K562 (cell line): ENCODE data around the gene TTC39C. TPM values are rescaled to one million over a fixed set of nuclear protein-coding genes. Genes with fewer than 3 reads are reported as not detected.

Source experiments
- ATAC-seq: fragments of 200-7000 bp; cut with Tn5 transposase; 3 replicates; pipeline ENCODE4 v1.9.1; 2020; ENCODE audit warnings: moderate library complexity
- BruUV-seq: library from RNA; stranded (reverse); fragments of 400-500 nt; replicated peaks from 2 replicates; lab custom pipeline; 2021; lab: Mats Ljungman, UMichigan
- CTCF ChIA-PET: fragments of 300-600 bp; formaldehyde crosslinking; extraction: SDS; loops from one replicate; lab custom pipeline; 2021; ENCODE audit warnings: low intra/inter-chr PET ratio; lab: Yijun Ruan, JAX
- POLR2A ChIA-PET: fragments of 300-600, 350-650 bp; sonication (Branson Sonifier 250); formaldehyde crosslinking; extraction: SDS; loops from one replicate; lab custom pipeline; 2021; ENCODE audit warnings: antibody characterized with exemption, inconsistent platforms; lab: Yijun Ruan, JAX
- DNase-seq, 4 experiments: peaks; one replicate each; pipeline versions ENCODE4 v3.0.0 to v3.0.0-alpha.2; 2011 to 2018; ENCODE audit warnings: low spot score in 3 of 4, mixed read lengths in 3 of 4; ENCODE audit errors: extremely low read depth in 1 of 4
- FAIRE-seq: peaks from 2 replicates; lab custom pipeline; 2011; peaks lifted over from hg19 to GRCh38; lab: Jason Lieb, UNC
- H2AFZ ChIP-seq: 2 replicates; pipeline ENCODE4 v1.6.0; 2011; ENCODE audit warnings: low read depth, low read length, control low read depth, inconsistent platforms
- H3K27ac ChIP-seq: fragments of 200-600 bp; 3 replicates; pipeline ENCODE4 v1.8.0; 2011; ENCODE audit warnings: low read depth, mild to moderate bottlenecking, control low read depth, inconsistent platforms, low read length, moderate library complexity, mixed read lengths; ENCODE audit errors: extremely low read depth
- H3K27me3 ChIP-seq, 2 experiments: fragments of 300-600 bp in 1 of 2; 2 replicates in 1 of 2; 3 replicates in 1 of 2; pipeline versions ENCODE4 v1.6.0 to v1.8.0; 2011; ENCODE audit warnings: inconsistent platforms in 2 of 2, low read length in 2 of 2, mild to moderate bottlenecking in 1 of 2, mixed read lengths in 1 of 2, moderate library complexity in 1 of 2; ENCODE audit not compliant: control insufficient read depth in 2 of 2, insufficient read depth in 2 of 2
- H3K36me3 ChIP-seq: fragments of 300-600 bp; 3 replicates; pipeline ENCODE4 v1.8.0; 2011; ENCODE audit warnings: mild to moderate bottlenecking, low read length, inconsistent platforms; ENCODE audit not compliant: control insufficient read depth, insufficient read depth
- H3K4me1 ChIP-seq, 2 experiments: fragments of 200-600 bp in 1 of 2; replicated peaks in 1 of 2; 2 replicates in 1 of 2; 3 replicates in 1 of 2; pipeline versions ENCODE4 v1.5.1 to v1.8.0; 2011; ENCODE audit warnings: inconsistent platforms in 2 of 2, low read length in 2 of 2, mild to moderate bottlenecking in 1 of 2, mixed read lengths in 1 of 2, moderate library complexity in 1 of 2; ENCODE audit not compliant: control insufficient read depth in 2 of 2, insufficient read depth in 2 of 2
- H3K4me2 ChIP-seq: 2 replicates; pipeline ENCODE4 v1.6.1; 2011; ENCODE audit warnings: low read length, control low read depth, inconsistent platforms, mixed read lengths; ENCODE audit not compliant: insufficient read depth
- H3K4me3 ChIP-seq: fragments of 200-600 bp; sonication (generic), shearing (Covaris generic); 2 replicates; pipeline ENCODE4 v1.5.1; 2016; ENCODE audit warnings: control low read depth, inconsistent platforms
- H3K79me2 ChIP-seq: fragments of 200-600 bp; 3 replicates; pipeline ENCODE4 v1.8.0; 2011; ENCODE audit warnings: low read length, inconsistent platforms; ENCODE audit not compliant: control insufficient read depth, insufficient read depth
- H3K9ac ChIP-seq, 2 experiments: 2 replicates each; pipeline versions ENCODE4 v1.6.0 to v1.6.1; 2011; ENCODE audit warnings: low read depth in 2 of 2, low read length in 2 of 2, control low read depth in 1 of 2, inconsistent platforms in 1 of 2, mild to moderate bottlenecking in 1 of 2, mixed read lengths in 1 of 2; ENCODE audit not compliant: insufficient read depth in 1 of 2
- H3K9me1 ChIP-seq: one replicate; pipeline ENCODE4 v1.6.0; 2011; ENCODE audit warnings: inconsistent platforms, mild to moderate bottlenecking, low read length, moderate library complexity; ENCODE audit not compliant: control insufficient read depth, insufficient read depth
- H3K9me3 ChIP-seq: replicated peaks from 2 replicates; pipeline ENCODE4 v1.5.1; 2011; ENCODE audit warnings: low read depth, low read length, inconsistent platforms; ENCODE audit not compliant: control insufficient read depth, insufficient read depth
- H4K20me1 ChIP-seq: replicated peaks from 2 replicates; pipeline ENCODE4 v1.6.1; 2011; ENCODE audit warnings: low read length, inconsistent platforms, mixed read lengths; ENCODE audit not compliant: control insufficient read depth, insufficient read depth
- BHLHE40 ChIP-seq: IDR thresholded peaks from 2 replicates; pipeline ENCODE4 v1.6.1; 2011; ENCODE audit warnings: low read length, improper control_type of control experiment
- FOXJ2 ChIP-seq: fragments of 200-800 bp; sonication (Bioruptor generic); IDR thresholded peaks from 2 replicates; pipeline ENCODE4 v1.6.1; 2016; ENCODE audit warnings: missing genetic modification characterization, missing compliant biosample characterization
- HMG20A ChIP-seq: fragments of 450-650 bp; formaldehyde crosslinking; conservative IDR thresholded peaks from 2 replicates; pipeline ENCODE4 v1.4.0; 2020; ENCODE audit warnings: mild to moderate bottlenecking, mixed read lengths
- ZBTB17 ChIP-seq: fragments of 450-650 bp; formaldehyde crosslinking; IDR thresholded peaks from 2 replicates; pipeline ENCODE4 v1.4.0; 2020; ENCODE audit warnings: mild to moderate bottlenecking
- WGBS: fragments of 100-300 bp; shearing (Covaris generic); methylation state at CpG from one replicate; pipeline ENCODE4 v1.1.6; 2016; ENCODE audit warnings: low coverage, mixed read lengths; ENCODE audit not compliant: insufficient coverage; ENCODE audit errors: missing lambda C conversion rate; 5-methylcytosine and 5-hydroxymethylcytosine counted together
- in situ Hi-C: fragments of 300-500 bp; cut with MboI; formaldehyde crosslinking; loops from 4 replicates; pipeline ENCODE4 v1.15.0; 2018; ENCODE audit warnings: inconsistent platforms, mixed read lengths
- intact Hi-C: fragments of 100-400 bp; cut with micrococcal nuclease; formaldehyde crosslinking; loops from 2 replicates; pipeline ENCODE4 v1.14.2; 2022
- polyA plus RNA-seq, 8 experiments: library from polyadenylated mRNA; depleted of rRNA in 4 of 8; stranded (reverse) in 5 of 8; unstranded in 3 of 8; fragments of >200 nt; fragmentation: Nextera tagmentation in 2 of 8; fragmentation: Illumina TruSeq in 1 of 8; extraction: Ambion mirVana in 2 of 8; extraction: Trizol in 1 of 8; gene quantifications; 2 replicates each; pipeline versions ENCODE4 v1.2.1 to v1.2.3, GENCODE V29; 2011 to 2014; ENCODE audit warnings: inconsistent platforms in 1 of 8, missing spikeins in 1 of 8
- total RNA-seq, 7 experiments: library from RNA; depleted of rRNA in 6 of 7; stranded (reverse); fragments of >200 nt in 6 of 7; fragmentation: Illumina TruSeq in 2 of 7; extraction: Trizol in 2 of 7; gene quantifications; 2 replicates each; pipeline versions ENCODE4 v1.2.1 to v1.2.3, GENCODE V29; 2011 to 2021; ENCODE audit warnings: low replicate concordance in 1 of 7
- TF ChIP-seq, protein P1 (sequence below), 2 experiments: fragments of 200-800 bp in 1 of 2; sonication (Bioruptor generic) in 1 of 2; sonication (generic) in 1 of 2; formaldehyde crosslinking in 1 of 2; IDR thresholded peaks in 1 of 2; conservative IDR thresholded peaks in 1 of 2; 2 replicates each; pipeline versions ENCODE4 v1.5.0 to v1.6.1; 2016 to 2020; ENCODE audit warnings: missing compliant biosample characterization in 1 of 2, missing genetic modification characterization in 1 of 2, missing genetic modification reagents in 1 of 2

The TTC39C gene
- total and polyA plus RNA-seq, 9 of the 15 experiments (the other 6 are each of a cell fraction or from before 2014, with no cell fraction given), result 0.01 to 0.58 (median 0.18) TPM; not detected in 5

DNA sequence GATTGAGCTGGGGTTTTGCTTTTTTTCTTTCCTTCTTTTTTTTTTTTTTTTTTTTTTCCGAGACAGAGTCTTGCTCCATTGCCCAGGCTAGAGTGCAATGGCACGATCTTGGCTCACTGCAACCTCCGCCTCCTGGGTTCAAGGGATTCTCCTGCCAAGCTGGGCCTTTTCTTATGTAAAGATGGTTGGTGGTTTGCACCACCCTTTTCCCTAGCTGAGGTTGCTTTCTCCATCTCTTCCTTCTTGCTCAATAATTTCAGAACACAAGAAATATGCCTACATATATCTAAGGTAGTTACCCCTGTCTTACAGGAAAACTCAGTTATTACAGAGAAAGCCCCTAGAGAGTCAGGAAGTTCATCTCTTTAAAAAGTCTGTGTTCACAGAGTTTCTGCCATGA lies 7.0 kb downstream of the TTC39C start:
- intact Hi-C loops, result no loop called here
- Histone ChIP-seq H3K4me1 (no peaks in the 10 kb centered on the region), H3K79me2 (no peaks in the 10 kb centered on the region), H3K36me3 (no peaks in the 10 kb centered on the region), H3K9me1 (no peaks in the 10 kb centered on the region), H3K4me2 (no peak overlapping the region), H4K20me1 (no peaks in the 10 kb centered on the region), H3K27me3 (peaks cover 7 to 32% of the 10 kb centered on the region in 2 experiments; a peak in 4 of 5 replicates), H3K4me3 (no peak overlapping the region)
- WGBS, result 3% methylated on average over 2 of the region's 3 CpGs
- FAIRE-seq, result no peak
- no TSS peak for BruUV-seq
- POLR2A ChIA-PET, result no interaction called here
- TF ChIP-seq, protein P1, sequence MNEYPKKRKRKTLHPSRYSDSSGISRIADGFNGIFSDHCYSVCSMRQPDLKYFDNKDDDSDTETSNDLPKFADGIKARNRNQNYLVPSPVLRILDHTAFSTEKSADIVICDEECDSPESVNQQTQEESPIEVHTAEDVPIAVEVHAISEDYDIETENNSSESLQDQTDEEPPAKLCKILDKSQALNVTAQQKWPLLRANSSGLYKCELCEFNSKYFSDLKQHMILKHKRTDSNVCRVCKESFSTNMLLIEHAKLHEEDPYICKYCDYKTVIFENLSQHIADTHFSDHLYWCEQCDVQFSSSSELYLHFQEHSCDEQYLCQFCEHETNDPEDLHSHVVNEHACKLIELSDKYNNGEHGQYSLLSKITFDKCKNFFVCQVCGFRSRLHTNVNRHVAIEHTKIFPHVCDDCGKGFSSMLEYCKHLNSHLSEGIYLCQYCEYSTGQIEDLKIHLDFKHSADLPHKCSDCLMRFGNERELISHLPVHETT (CRISPR knock-in tag; conservative IDR thresholded peaks at IDR 0.05 in 1 of 2, IDR thresholded peaks at IDR 0.05 in 1 of 2), result no peak
- TF ChIP-seq BHLHE40 (no peak), FOXJ2 (no peak), ZBTB17 (CRISPR knock-in tag) (no peak), HMG20A (CRISPR knock-in tag) (no peak)
- TF ChIP-seq, all 486 proteins: peak for 0
- H2AFZ ChIP-seq, result no peak overlapping the region
- no peak overlapping the region for H3K9ac ChIP-seq
- ATAC-seq (no peak), DNase-seq (no peak)
- CTCF ChIA-PET, result no interaction called here
- H3K27ac ChIP-seq, result no peak overlapping the region
- H3K9me3 ChIP-seq, result no peaks in the 10 kb centered on the region
- in situ Hi-C loops, result no loop called here
